ENCODE results near the gene PPP4R4.
"Not testable (repeated sequence)": the region's sequence is repeated elsewhere in the genome, so short reads cannot be mapped to it uniquely, and the experiment has no call there.

The PPP4R4 gene

GRCh38 chr14:94177806-94178205 lies 3.7 kb downstream of the PPP4R4 start:
- DNase-seq (ENCODE audit: low read depth) = no peak

DNA sequence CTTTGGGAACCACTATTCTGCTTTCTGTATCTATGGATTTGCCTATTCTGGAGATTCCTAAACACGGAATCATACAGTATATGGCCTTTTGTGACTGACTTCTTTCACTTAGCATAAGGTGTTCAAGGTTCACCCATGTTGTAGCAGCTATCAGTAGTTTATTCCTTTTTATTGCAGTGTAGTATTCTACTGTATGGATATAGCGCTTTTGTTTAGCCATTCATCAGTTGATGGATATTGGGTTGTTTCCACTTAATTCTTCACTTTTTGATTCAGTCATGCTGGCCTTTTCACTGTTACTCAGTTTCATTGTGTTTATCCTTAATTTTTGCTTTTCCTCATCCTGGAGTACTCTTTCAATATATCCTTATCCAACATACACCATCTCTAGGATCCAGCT lies 5.1 kb downstream of the PPP4R4 start:
- DNase-seq (ENCODE audit: low read depth) = no peak

DNA sequence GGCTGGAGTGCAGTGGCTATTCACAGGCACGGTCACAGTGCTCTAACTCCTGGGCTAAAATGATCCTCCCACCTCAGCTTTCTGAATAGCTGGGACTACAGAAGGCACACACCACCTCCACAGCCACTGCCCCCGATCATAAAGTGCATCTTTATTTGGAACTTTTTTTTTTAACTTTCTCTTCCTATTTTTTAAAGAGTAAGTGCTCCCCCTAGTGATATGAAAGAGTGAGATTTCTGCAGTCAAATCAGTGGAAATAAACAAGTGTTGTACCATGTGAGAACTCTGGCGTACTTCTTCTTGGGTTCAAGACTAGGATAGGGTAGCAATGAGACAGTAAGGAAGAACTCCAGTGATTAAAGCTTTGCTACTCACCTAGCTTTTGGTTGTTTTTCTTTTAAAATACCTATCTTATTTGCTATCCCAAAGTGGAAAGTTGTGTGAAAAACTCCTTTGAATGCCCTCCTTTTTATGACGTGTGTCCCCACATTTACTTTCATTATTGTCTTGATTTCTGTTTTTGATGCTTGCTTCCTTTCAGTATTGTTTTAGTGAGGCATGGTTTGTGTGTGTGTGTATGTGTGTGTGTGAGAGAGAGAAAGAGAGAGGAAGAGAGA lies 6.6 kb downstream of the PPP4R4 start:
- DNase-seq (ENCODE audit: low read depth) = no peak

- DNase-seq (ENCODE audit: low read depth) = no peak
These were observed 7.7 kb downstream of the PPP4R4 start for GRCh38 chr14:94181835-94182234.

DNA sequence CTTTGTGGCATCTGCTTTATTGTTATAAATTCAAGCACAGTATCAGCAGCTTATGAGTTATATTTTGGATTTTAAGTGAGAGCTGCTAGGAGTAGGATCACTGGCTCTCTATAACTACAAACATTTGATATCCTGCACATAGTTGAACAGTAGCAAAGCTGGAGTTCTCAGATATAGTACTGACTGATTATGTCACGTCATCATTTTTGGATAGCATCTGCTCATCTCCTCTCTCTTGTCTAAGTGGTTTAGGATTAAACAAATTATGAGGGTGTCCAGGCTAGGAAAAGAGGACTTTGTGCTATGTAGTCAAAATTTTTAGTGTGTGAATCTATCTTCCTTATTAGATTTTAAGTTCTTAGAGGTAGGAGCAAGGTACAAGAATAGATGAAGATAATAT lies 18.4 kb downstream of the PPP4R4 start:
- no peak for DNase-seq (ENCODE audit: low read depth)

- no peak for DNase-seq (ENCODE audit: low read depth)
These were observed 19.7 kb downstream of the PPP4R4 start for GRCh38 chr14:94193776-94194175.

- no peak for DNase-seq (ENCODE audit: low read depth)
These were observed 21.9 kb downstream of the PPP4R4 start for GRCh38 chr14:94196057-94196456.

- no peak for DNase-seq (ENCODE audit: low read depth)
These were observed 29.5 kb downstream of the PPP4R4 start for GRCh38 chr14:94203473-94204210.

- DNase-seq (ENCODE audit: low read depth) = no peak
These were observed 38.9 kb downstream of the PPP4R4 start for GRCh38 chr14:94213021-94213420.

DNA sequence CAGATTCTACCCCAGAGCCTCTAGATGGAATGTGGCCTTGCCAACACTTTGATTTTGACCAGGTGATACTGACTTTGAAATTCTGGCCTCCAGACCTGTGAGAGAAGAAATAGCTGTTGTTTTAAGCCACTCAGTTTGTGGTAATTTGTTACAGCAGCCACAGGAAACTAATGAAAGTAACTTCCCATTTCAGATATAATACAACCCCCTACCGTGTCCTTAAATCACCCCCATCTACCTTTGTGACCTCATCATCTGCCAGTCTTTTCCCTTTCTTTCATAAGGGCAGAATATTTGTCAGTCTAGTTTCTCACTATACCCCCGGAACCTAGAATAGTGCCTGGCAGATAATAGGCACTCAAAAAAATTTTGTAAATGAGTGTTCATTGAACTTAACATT lies 39.6 kb downstream of the PPP4R4 start:
- no peak for DNase-seq (ENCODE audit: low read depth)

DNA sequence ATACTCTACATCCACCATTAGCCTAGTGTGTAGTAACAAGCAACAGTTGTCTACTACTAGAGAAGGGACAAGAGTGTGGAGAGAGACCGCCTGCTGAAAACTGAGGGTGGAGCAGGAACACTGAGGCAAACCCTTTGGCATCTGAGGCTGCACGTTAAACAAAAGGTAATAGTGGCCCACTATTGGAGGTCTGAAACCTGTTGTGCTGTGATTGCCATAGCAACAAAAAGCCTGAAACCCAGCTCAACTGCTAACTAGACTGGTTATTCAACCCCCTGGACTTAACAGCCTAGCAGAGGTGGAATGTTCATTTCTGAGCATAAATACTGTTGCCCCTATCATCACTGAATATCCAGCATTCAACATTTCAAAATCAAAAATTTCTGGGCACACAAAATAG lies 43.0 kb downstream of the PPP4R4 start:
- no peak for DNase-seq (ENCODE audit: low read depth)

GRCh38 chr14:94218198-94218886 lies 44.2 kb downstream of the PPP4R4 start:
- not testable (repeated sequence) for DNase-seq (ENCODE audit: low read depth)

DNA sequence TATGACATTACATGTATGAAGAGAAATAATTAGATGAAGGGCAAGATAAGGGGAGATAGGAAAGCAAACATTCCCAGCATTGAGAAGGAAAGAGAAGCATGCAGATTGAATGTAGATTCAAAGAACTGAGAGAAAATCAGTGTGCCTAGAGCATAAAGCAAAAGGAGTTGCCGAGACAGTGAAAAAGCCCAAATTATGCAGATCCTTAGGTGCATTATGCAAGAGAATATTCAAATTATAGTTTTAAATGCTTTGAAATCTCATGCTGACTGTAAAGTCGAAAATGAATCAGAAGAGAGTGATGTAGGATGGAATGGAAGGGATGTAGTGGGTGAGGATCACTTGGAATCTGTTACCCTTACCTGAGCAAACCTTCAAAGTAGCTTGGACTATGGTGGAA lies 49.9 kb downstream of the PPP4R4 start:
- DNase-seq (ENCODE audit: low read depth) = no peak

DNA sequence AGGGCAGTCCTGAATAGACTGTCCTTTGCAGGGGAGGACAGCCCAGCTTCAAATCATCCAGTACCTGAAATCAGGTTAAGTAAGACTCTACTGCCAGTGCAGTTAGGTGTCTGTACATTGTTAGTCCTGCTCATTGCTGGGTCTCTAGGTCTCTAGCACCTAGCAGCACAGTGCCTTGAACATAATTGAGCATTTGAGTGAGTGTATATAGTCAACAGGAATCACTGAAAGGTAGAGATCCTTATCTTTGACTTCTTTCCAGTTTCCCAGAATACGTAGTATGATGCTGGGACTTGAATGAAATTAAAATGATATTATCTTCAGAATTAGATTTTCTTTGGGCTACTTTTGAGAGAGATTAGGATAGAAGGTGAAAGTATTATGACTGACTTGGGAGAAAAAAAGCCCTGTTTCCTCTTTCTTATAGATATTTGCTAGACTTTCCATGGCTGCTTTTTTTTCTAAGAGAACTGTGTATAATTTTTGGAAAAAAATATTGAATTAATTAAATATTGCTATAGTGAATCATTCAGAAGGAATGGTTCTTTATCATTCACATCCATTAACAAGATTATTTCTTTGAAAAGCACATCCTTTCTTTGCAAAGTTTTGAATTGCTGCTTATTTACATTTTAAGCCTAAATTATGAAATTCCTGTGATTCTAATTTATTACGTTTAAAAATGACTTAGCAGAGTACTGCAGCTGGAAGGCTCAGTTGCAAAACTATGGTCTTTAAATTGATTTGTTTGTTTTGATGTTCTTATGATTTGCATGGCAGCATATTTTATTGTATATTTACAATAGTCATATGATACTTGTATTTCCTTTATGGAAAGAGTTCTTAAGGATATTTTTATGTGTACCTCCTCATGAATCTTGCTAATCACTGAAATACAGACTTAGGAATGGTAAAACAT lies 51.6 kb downstream of the PPP4R4 start:
- no peak for DNase-seq (ENCODE audit: low read depth)

GRCh38 chr14:94227029-94227428 lies 52.9 kb downstream of the PPP4R4 start:
- DNase-seq (ENCODE audit: low read depth) = no peak

DNA sequence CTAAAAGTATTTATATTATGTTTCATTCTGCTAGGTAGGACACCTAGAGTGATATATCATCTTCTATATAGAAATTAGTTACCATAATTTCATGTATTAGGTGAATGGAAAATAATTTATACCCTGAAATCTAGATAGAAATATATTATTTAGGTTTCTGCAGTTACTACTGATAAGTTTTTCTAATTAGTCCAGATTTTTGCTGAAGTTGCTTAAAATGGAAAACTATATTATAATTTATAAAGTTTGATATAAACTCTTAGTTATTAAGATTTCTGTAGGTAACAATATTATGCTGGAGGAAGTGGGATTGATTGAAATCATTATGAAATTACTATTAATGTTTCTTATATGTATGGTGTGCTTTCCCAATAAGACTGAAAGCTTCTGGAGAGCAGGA lies 62.9 kb downstream of the PPP4R4 start:
- DNase-seq (ENCODE audit: low read depth) = no peak

DNA sequence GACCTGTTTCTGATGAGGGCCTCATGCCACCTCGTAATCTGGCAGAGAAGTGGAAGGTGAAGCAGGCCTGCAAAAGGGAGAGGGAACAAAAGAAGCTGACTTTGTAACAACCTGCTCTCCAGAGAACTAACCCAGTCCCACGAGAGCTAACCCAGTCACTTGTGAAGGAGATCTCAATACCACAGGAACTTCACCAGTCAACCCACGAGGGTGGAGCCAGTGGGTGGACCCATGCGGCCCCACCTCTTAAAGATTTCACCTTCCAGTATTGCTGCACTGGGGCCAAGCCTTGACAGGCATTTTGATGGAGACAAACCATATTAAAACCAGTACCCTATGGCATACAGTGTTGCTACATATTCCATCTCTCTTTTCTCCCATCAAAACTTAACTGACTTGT lies 63.9 kb downstream of the PPP4R4 start:
- no peak for DNase-seq (ENCODE audit: low read depth)

- no peak for DNase-seq (ENCODE audit: low read depth)
These were observed 65.3 kb downstream of the PPP4R4 start for GRCh38 chr14:94239406-94239805.

GRCh38 chr14:94244182-94244581 lies 70.1 kb downstream of the PPP4R4 start:
- DNase-seq (ENCODE audit: low read depth) = no peak

GRCh38 chr14:94264195-94264594 lies 90.1 kb downstream of the PPP4R4 start:
- not testable (repeated sequence) for DNase-seq (ENCODE audit: low read depth)

- DNase-seq (ENCODE audit: low read depth) = no peak
These were observed 93.2 kb downstream of the PPP4R4 start for GRCh38 chr14:94267352-94267751.

DNA sequence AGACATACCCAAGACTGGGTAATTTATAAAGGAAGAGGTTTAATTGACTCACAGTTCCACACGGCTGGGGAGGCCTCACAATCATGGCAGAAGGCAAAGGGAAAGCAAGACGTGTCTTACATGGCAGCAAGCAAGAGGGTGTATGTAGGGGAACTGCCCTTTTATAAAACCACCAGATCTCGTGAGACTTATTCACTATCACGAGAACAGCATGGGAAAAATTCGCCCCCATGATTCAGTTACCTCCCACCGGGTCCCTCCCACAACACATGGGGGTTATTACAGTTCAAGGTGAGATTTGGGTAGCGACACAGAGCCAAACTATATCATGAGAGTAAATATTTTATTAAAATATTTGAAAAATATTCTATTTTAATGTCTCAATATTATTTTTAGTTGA lies 94.5 kb downstream of the PPP4R4 start:
- DNase-seq (ENCODE audit: low read depth) = not testable (repeated sequence)
